ENCODE measurements around the gene OLFML2A. TPM values are rescaled to one million over a fixed set of nuclear protein-coding genes. Genes with fewer than 3 reads are reported as not detected.
"Not testable (repeated sequence)": the region's sequence is repeated elsewhere in the genome, so short reads cannot be mapped to it uniquely, and the experiment has no call there.

The OLFML2A gene
- total RNA-seq, 5 donors from 2014 or later (not counting 1 experiment from before 2014, with no cell fraction given), result 0.07 to 0.18 (median 0.13) TPM; not detected in 2

GRCh38 chr9:124844291-124844690 lies 67.4 kb downstream of the OLFML2A start:
- Histone ChIP-seq H3K4me1 (ENCODE audit: control insufficient read depth in 1 of 2, extremely low read depth in 1 of 2, insufficient read depth in 2 of 2, low read length in 2 of 2) (no peaks in the 10 kb centered on the region), H3K27ac (ENCODE audit: low read length) (no peak overlapping the region), H3K36me3 (ENCODE audit: control insufficient read depth in 2 of 2, extremely low read depth in 1 of 2, insufficient read depth in 1 of 2, low read length in 1 of 2) (no peaks in the 10 kb centered on the region), H3K4me3 (ENCODE audit: control insufficient read depth in 1 of 2, extremely low read depth in 1 of 2, low read length in 1 of 2) (no peak overlapping the region), H3K27me3 (replicated peaks in 1 of 2; ENCODE audit: control insufficient read depth in 2 of 2, extremely low read depth in 1 of 2, insufficient read depth in 2 of 2, low read length in 1 of 2) (peaks cover 0 to 29% of the 10 kb centered on the region in 2 experiments), H3K9me3 (no peaks in the 10 kb centered on the region)
- ATAC-seq (replicated peaks in 1 of 4) (no peak), DNase-seq (no peak)
- no peak overlapping the region for H3K27ac Mint-ChIP-seq
- peaks cover 8 to 9% of the 10 kb centered on the region in 2 donors for H3K27me3 Mint-ChIP-seq
- POLR2A ChIA-PET, result no interaction called here
- CTCF ChIA-PET, result no interaction called here
- no peaks in the 10 kb centered on the region for H3K36me3 Mint-ChIP-seq
- WGBS (ENCODE audit: insufficient coverage), result 79% methylated on average over 3 of the region's 4 CpGs
- no peaks in the 10 kb centered on the region for H3K4me1 Mint-ChIP-seq
- no peak overlapping the region for H3K4me3 Mint-ChIP-seq
- H3K9me3 Mint-ChIP-seq, result no peaks in the 10 kb centered on the region

- CTCF ChIA-PET; H3K9me3 Mint-ChIP-seq; ATAC-seq (replicated peaks in 1 of 4); H3K36me3 ChIP-seq (ENCODE audit: control insufficient read depth in 2 of 2, extremely low read depth in 1 of 2, insufficient read depth in 1 of 2, low read length in 1 of 2); H3K27ac Mint-ChIP-seq; H3K36me3 Mint-ChIP-seq; DNase-seq; POLR2A ChIA-PET; H3K4me3 ChIP-seq (ENCODE audit: control insufficient read depth in 1 of 2, extremely low read depth in 1 of 2, low read length in 1 of 2); H3K4me1 Mint-ChIP-seq; H3K4me1 ChIP-seq (ENCODE audit: control insufficient read depth in 1 of 2, extremely low read depth in 1 of 2, insufficient read depth in 2 of 2, low read length in 2 of 2); H3K27me3 Mint-ChIP-seq; H3K27ac ChIP-seq (ENCODE audit: low read length); H3K9me3 ChIP-seq; H3K4me3 Mint-ChIP-seq: not testable (repeated sequence)
- WGBS (ENCODE audit: insufficient coverage), result 90% methylated on average over 6 of the region's 9 CpGs
- peaks cover 0 to 16% of the 10 kb centered on the region in 2 experiments for H3K27me3 ChIP-seq (replicated peaks in 1 of 2; ENCODE audit: control insufficient read depth in 2 of 2, extremely low read depth in 1 of 2, insufficient read depth in 2 of 2, low read length in 1 of 2)
Observed at GRCh38 chr9:124846467-124846866, 69.5 kb downstream of the OLFML2A start.

- peaks cover 0 to 4% of the 10 kb centered on the region in 2 experiments for H3K4me1 ChIP-seq (ENCODE audit: control insufficient read depth in 1 of 2, extremely low read depth in 1 of 2, insufficient read depth in 2 of 2, low read length in 2 of 2)
- no peak overlapping the region for H3K4me3 Mint-ChIP-seq
- POLR2A ChIA-PET, result interaction anchor here in 1 of 2 donors (0.7 kb wide), 1 partner anchor 116 kb away, joined by 5 read pairs; no protein-coding TSS in a partner anchor
- no peak overlapping the region for H3K27ac ChIP-seq (ENCODE audit: low read length)
- H3K4me1 Mint-ChIP-seq, result peaks cover 0 to 5% (median 0%) of the 10 kb centered on the region in 3 donors
- CTCF ChIA-PET, result no interaction called here
- H3K9me3 Mint-ChIP-seq, result no peaks in the 10 kb centered on the region
- peaks cover 0 to 20% of the 10 kb centered on the region in 2 experiments for H3K27me3 ChIP-seq (replicated peaks in 1 of 2; ENCODE audit: control insufficient read depth in 2 of 2, extremely low read depth in 1 of 2, insufficient read depth in 2 of 2, low read length in 1 of 2)
- H3K36me3 ChIP-seq (ENCODE audit: control insufficient read depth in 2 of 2, extremely low read depth in 1 of 2, insufficient read depth in 1 of 2, low read length in 1 of 2), result no peaks in the 10 kb centered on the region
- H3K27ac Mint-ChIP-seq, result no peak overlapping the region
- ATAC-seq (replicated peaks in 1 of 4) (no peak), DNase-seq (no peak)
- no peak overlapping the region for H3K4me3 ChIP-seq (ENCODE audit: control insufficient read depth in 1 of 2, extremely low read depth in 1 of 2, low read length in 1 of 2)
- H3K9me3 ChIP-seq, result no peaks in the 10 kb centered on the region
- peaks cover 6 to 10% of the 10 kb centered on the region in 2 donors for H3K27me3 Mint-ChIP-seq
- 100% methylated on average over 1 of the region's 6 CpGs for WGBS (ENCODE audit: insufficient coverage)
- no peaks in the 10 kb centered on the region for H3K36me3 Mint-ChIP-seq
Observed at GRCh38 chr9:124846969-124847368, 70.0 kb downstream of the OLFML2A start.

- 97% methylated on average over 6 of the region's 10 CpGs for WGBS (ENCODE audit: insufficient coverage)
- no peak overlapping the region for H3K4me3 ChIP-seq (ENCODE audit: control insufficient read depth in 1 of 2, extremely low read depth in 1 of 2, low read length in 1 of 2)
- no peak overlapping the region for H3K27ac ChIP-seq (ENCODE audit: low read length)
- H3K27me3 ChIP-seq (replicated peaks in 1 of 2; ENCODE audit: control insufficient read depth in 2 of 2, extremely low read depth in 1 of 2, insufficient read depth in 2 of 2, low read length in 1 of 2), result peaks cover 0 to 19% of the 10 kb centered on the region in 2 experiments
- CTCF ChIA-PET, result no interaction called here
- POLR2A ChIA-PET, result interaction anchor here in 1 of 2 donors (0.6 kb wide), 1 partner anchor 22 kb away, joined by 3 read pairs; no protein-coding TSS in a partner anchor
- peaks cover 6 to 17% (median 11%) of the 10 kb centered on the region in 3 donors for H3K4me1 Mint-ChIP-seq
- H3K9me3 ChIP-seq, result no peaks in the 10 kb centered on the region
- no peaks in the 10 kb centered on the region for H3K9me3 Mint-ChIP-seq
- DNase-seq, result no peak
- H3K36me3 Mint-ChIP-seq, result no peaks in the 10 kb centered on the region
- H3K4me1 ChIP-seq (ENCODE audit: control insufficient read depth in 1 of 2, extremely low read depth in 1 of 2, insufficient read depth in 2 of 2, low read length in 2 of 2), result peaks cover 0 to 20% of the 10 kb centered on the region in 2 experiments
- H3K27me3 Mint-ChIP-seq, result peaks cover 6 to 10% of the 10 kb centered on the region in 2 donors
- ATAC-seq (replicated peaks in 1 of 4), result no peak
- H3K4me3 Mint-ChIP-seq, result no peak overlapping the region
- no peak overlapping the region for H3K27ac Mint-ChIP-seq
- no peaks in the 10 kb centered on the region for H3K36me3 ChIP-seq (ENCODE audit: control insufficient read depth in 2 of 2, extremely low read depth in 1 of 2, insufficient read depth in 1 of 2, low read length in 1 of 2)
Observed at GRCh38 chr9:124849801-124850200, 72.9 kb downstream of the OLFML2A start.

GRCh38 chr9:124852121-124852828 lies 75.3 kb downstream of the OLFML2A start:
- ChIA-PET CTCF (interaction anchor here (0.5 to 2.7 kb wide), 11 partner anchors 9 to 307 kb away, joined by 3 to 14 read pairs (median 3); partner anchors contain the start of gene ARPC5L (in 1 of the 2)), POLR2A (no interaction called here)
- 83% methylated on average over 6 of the region's 13 CpGs for WGBS (ENCODE audit: insufficient coverage)
- ATAC-seq (replicated peaks in 1 of 4), result no peak
- no peak overlapping the region for H3K27ac ChIP-seq (ENCODE audit: low read length)
- peaks cover 0 to 20% of the 10 kb centered on the region in 2 experiments for H3K4me1 ChIP-seq (ENCODE audit: control insufficient read depth in 1 of 2, extremely low read depth in 1 of 2, insufficient read depth in 2 of 2, low read length in 2 of 2)
- Mint-ChIP-seq H3K27ac (peak overlapping the region in 1 of 2 donors; percentile 16), H3K36me3 (no peaks in the 10 kb centered on the region), H3K4me3 (peak overlapping the region in 2 of 3 donors; percentile 62 to 66), H3K27me3 (peaks cover 6 to 9% of the 10 kb centered on the region in 2 donors), H3K9me3 (no peaks in the 10 kb centered on the region), H3K4me1 (peaks cover 6 to 17% (median 11%) of the 10 kb centered on the region in 3 donors)
- peaks cover 0 to 7% of the 10 kb centered on the region in 2 donors for H3K36me3 ChIP-seq (ENCODE audit: control insufficient read depth in 2 of 2, extremely low read depth in 1 of 2, insufficient read depth in 1 of 2, low read length in 1 of 2)
- peak overlapping the region in 1 of 2 donors; percentile 32 for H3K4me3 ChIP-seq (ENCODE audit: control insufficient read depth in 1 of 2, extremely low read depth in 1 of 2, low read length in 1 of 2)
- H3K27me3 ChIP-seq (replicated peaks in 1 of 2; ENCODE audit: control insufficient read depth in 2 of 2, extremely low read depth in 1 of 2, insufficient read depth in 2 of 2, low read length in 1 of 2), result peaks cover 0 to 19% of the 10 kb centered on the region in 2 experiments
- no peaks in the 10 kb centered on the region for H3K9me3 ChIP-seq
- DNase-seq, result no peak

- Mint-ChIP-seq H3K9me3 (no peaks in the 10 kb centered on the region), H3K36me3 (peaks cover 6% of the 10 kb centered on the region), H3K4me3 (peak within 1 kb of the TSS; percentile 62 to 71 (median 66)), H3K27ac (peak within 1 kb of the TSS in 1 of 2 donors; percentile 45), H3K4me1 (peaks cover 6 to 20% (median 11%) of the 10 kb centered on the region in 3 donors), H3K27me3 (peaks cover 4 to 5% of the 10 kb centered on the region in 2 donors)
- Histone ChIP-seq H3K4me1 (ENCODE audit: control insufficient read depth in 1 of 2, extremely low read depth in 1 of 2, insufficient read depth in 2 of 2, low read length in 2 of 2) (peaks cover 0 to 20% of the 10 kb centered on the region in 2 experiments), H3K36me3 (ENCODE audit: control insufficient read depth in 2 of 2, extremely low read depth in 1 of 2, insufficient read depth in 1 of 2, low read length in 1 of 2) (peaks cover 3 to 10% of the 10 kb centered on the region in 2 donors), H3K27me3 (replicated peaks in 1 of 2; ENCODE audit: control insufficient read depth in 2 of 2, extremely low read depth in 1 of 2, insufficient read depth in 2 of 2, low read length in 1 of 2) (peaks cover 0 to 17% of the 10 kb centered on the region in 2 experiments), H3K4me3 (ENCODE audit: control insufficient read depth in 1 of 2, extremely low read depth in 1 of 2, low read length in 1 of 2) (peak within 1 kb of the TSS; percentile 32 to 49), H3K27ac (ENCODE audit: low read length) (peak within 1 kb of the TSS; percentile 69), H3K9me3 (no peaks in the 10 kb centered on the region)
- ChIA-PET POLR2A (interaction anchor here in 1 of 2 donors (0.5 to 0.6 kb wide), 2 partner anchors 15 to 31 kb away, joined by 3 to 6 read pairs; no protein-coding TSS in a partner anchor), CTCF (interaction anchor here (0.5 to 2.7 kb wide), 14 partner anchors 8 to 87 kb away, joined by 3 to 14 read pairs (median 5); partner anchors contain the start of genes ARPC5L (in 1 of the 2) and OLFML2A (in 1 of the 2))
- ATAC-seq (replicated peaks in 1 of 4) (peak; percentile 80 to 87 (median 84)), DNase-seq (peak; percentile 55 to 92 (median 74))
- WGBS (ENCODE audit: insufficient coverage), result 3% methylated on average over 51 of the region's 51 CpGs
Observed at GRCh38 chr9:124852829-124853531, 76.0 kb downstream of the OLFML2A start, which contains the start of gene WDR38. Gene WDR38, plus strand, starts transcription at chr9:124853460. Its CDS starts 72 bp downstream, at chr9:124853532.

All from T-cell (primary cell).